Posterior cingulate gyrus (tissue), 11 donors: ENCODE results near the gene LSP1.

Experiments used
- DNase-seq, 10 donors: peaks; one replicate each; pipeline versions ENCODE4 v3.0.0 to v3.0.0-alpha.2; 2020 to 2021; ENCODE audit warnings: mixed read lengths in 3 of 10
- intact Hi-C: fragments of 100-400 bp; cut with DNase I; formaldehyde crosslinking; loops from one replicate; pipeline ENCODE4 v1.15.1; 2023

LSP1 gene

GRCh38 chr11:1845095-1845429 is 7.8 kb upstream of the LSP1 start:
- intact Hi-C loops: no loop called here
- peak in 1 of 10 donors; percentile 2 for DNase-seq

- intact Hi-C loops: no loop called here
- peak in 2 of 10 donors; percentile 67 to 72 for DNase-seq
These were observed 7.1 kb upstream of the LSP1 start for GRCh38 chr11:1845561-1846452.

GRCh38 chr11:1846453-1846932 is 6.4 kb upstream of the LSP1 start:
- no peak for DNase-seq
- intact Hi-C loops: no loop called here

- intact Hi-C loops: no loop called here
- no peak for DNase-seq
These were observed 5.7 kb upstream of the LSP1 start for GRCh38 chr11:1847006-1847735.

GRCh38 chr11:1847926-1848639 is 4.8 kb upstream of the LSP1 start:
- intact Hi-C loops: no loop called here
- no peak for DNase-seq

GRCh38 chr11:1848640-1849430 is 4.0 kb upstream of the LSP1 start:
- intact Hi-C loops: no loop called here
- no peak for DNase-seq

- intact Hi-C loops: no loop called here
- no peak for DNase-seq
These were observed 1.3 kb upstream of the LSP1 start for GRCh38 chr11:1851468-1852180.

GRCh38 chr11:1852271-1852876 is 510 bp upstream of the LSP1 start:
- intact Hi-C loops: no loop called here
- DNase-seq: no peak

- DNase-seq: no peak
- intact Hi-C loops: no loop called here
These were observed 670 bp downstream of the LSP1 start for GRCh38 chr11:1853376-1854131.

- intact Hi-C loops: no loop called here
- no peak for DNase-seq
These were observed 1.5 kb downstream of the LSP1 start for GRCh38 chr11:1854132-1854948.

GRCh38 chr11:1854949-1855885 is 2.3 kb downstream of the LSP1 start:
- DNase-seq: no peak
- intact Hi-C loops: no loop called here

GRCh38 chr11:1855886-1856265 is 3.0 kb downstream of the LSP1 start:
- intact Hi-C loops: no loop called here
- no peak for DNase-seq

GRCh38 chr11:1856306-1857005 is 3.6 kb downstream of the LSP1 start:
- intact Hi-C loops: no loop called here
- DNase-seq: no peak

- intact Hi-C loops: no loop called here
- no peak for DNase-seq
These were observed 4.2 kb downstream of the LSP1 start for GRCh38 chr11:1857064-1857463.

- DNase-seq: no peak
- intact Hi-C loops: no loop called here
These were observed 5.3 kb downstream of the LSP1 start for GRCh38 chr11:1858154-1858553.

GRCh38 chr11:1858576-1858975 is 5.7 kb downstream of the LSP1 start:
- DNase-seq: no peak
- intact Hi-C loops: no loop called here
